GM18499 (cell line): ENCODE measurements around the gene TAAR2.
A peak's percentile ranks its signal among the peaks of the same experiment; 100 is the strongest.
"Not testable (repeated sequence)": the region's sequence is repeated elsewhere in the genome, so short reads cannot be mapped to it uniquely, and the experiment has no call there.

Source experiments
- ATAC-seq: cut with Tn5 transposase; IDR thresholded peaks from one replicate; pipeline ENCODE4 v1.9.1; 2021; ENCODE audit warnings: moderate number of reproducible peaks; ENCODE audit not compliant: insufficient read depth, unreplicated experiment

Gene TAAR2, protein sequence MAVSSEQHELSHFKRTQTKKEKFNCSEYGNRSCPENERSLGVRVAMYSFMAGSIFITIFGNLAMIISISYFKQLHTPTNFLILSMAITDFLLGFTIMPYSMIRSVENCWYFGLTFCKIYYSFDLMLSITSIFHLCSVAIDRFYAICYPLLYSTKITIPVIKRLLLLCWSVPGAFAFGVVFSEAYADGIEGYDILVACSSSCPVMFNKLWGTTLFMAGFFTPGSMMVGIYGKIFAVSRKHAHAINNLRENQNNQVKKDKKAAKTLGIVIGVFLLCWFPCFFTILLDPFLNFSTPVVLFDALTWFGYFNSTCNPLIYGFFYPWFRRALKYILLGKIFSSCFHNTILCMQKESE

DNA sequence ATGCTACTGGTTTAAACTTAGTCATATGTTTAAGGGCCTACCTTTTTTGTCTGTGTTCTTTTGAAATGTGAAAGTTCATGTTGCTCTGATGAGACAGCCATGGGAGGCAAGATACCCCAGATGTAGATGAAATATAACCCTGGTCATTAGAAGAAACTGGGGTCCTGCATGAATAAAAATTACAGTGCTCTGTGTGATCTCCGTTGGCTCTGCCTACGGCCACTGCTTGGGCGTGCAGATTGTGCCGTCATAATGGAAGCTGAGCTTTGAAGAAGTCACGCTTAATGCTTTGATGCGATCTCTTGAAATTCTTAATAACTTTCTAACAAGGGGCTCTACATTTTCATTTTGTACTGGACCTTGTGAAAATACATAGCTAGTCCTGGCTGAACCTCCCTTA is at the start of gene TAAR2:
Gene TAAR2 (minus strand): TSS at position 101 of the 400 bp plus-strand sequence. CDS start 0 bp downstream, at position 101.
- no peak for ATAC-seq

DNA sequence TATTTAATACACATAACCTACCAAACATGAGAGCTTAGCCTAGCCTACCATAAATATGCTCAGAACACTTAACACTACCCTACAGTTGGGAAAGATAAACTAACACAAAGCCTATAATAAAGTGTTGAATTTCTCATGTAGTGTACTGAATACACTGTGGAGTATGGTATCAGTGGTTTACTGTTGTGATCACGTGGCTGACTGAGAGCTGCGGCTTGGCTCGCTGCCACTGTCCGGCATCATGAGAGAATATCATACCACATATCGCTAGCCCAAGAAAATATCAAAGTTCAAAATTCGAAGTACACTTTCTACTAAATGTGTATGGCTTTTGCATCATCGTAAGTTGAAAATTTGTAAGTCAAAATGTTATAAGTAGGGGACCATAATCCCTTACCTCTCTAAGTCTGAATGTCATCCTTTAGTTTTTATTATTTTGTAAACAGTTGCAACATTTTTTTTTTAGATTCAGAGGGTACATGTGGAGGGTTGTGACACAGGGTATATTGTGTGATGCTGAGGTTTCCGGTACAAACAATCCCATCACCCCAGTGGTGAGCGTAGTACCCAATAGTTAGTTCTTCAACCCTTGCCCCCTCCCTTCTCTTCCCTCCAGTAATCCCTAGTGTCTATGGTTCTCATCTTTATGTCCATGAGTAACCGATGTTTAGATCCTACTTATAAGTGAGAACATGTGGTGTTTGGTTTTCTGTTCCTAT is 49.5 kb upstream of the TAAR2 start:
- no peak for ATAC-seq

DNA sequence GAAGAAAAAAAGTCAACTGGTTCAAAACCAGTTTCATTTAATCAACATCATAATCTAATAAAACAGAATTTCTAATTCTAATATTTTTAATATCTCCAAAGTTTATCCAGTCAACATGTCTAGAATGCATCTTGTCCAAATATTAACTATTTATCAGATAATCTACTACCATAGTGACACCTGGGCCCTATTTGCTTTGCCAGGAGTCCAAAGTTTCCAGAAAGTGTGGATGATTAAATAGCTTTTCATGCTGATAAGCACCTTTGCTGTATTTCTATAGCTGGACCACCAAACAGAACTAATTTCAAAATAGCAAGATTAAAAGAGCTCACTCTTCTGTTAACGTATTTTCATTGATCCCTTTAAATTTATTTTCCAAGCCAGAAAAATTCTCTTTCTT is 47.2 kb upstream of the TAAR2 start:
- no peak for ATAC-seq

DNA sequence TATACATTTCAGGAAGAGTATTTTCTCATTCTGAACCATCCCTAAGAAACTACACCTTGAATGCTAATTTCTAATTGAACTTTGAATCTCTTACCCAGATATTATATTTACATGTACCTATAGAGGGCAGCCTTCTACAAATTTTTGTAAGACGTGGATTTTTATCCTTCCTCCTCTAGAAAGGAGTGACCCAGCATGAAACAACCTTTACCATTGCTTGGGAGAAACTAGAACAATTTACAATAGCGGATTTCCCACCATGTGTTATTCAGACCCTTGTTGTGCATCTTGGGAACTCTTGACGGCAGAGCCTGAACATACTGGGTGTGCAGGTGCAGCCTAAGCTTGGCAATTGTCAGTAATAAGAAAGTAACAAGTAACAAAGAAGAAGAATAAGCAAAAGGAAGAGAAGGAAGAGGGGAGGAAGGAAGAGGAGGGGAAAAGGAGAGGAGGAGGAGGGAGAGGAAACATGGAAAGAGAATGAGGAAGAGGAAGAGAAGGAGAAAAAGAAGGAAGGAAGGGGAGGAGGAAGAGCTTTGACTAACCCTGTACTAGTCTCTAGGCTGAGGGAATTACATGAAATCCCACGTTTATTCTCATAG is 45.7 kb upstream of the TAAR2 start:
- ATAC-seq = no peak

- no peak for ATAC-seq
Measured at GRCh38 chr6:132666118-132666517, 42.0 kb upstream of the TAAR2 start.

- no peak for ATAC-seq
Measured at GRCh38 chr6:132664309-132665034, 40.4 kb upstream of the TAAR2 start.

DNA sequence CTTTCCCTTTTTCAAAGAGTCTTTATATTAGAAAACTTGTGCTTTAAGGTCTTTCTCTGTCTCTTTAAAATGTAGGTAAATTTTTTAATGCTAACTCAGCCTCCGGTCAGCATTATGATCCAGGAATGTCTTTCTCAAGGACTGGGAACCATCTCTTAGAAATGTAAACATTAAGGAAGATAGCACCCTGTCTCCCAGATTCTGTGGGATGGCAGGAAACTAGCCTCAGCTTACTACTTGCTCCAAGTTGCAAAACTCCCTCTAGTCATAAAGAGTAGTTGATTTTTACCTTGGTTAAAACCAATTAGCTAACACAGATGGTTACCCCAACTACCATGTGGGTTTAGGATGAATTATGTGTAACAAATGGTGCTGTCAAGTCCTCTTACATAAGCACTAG is 39.6 kb upstream of the TAAR2 start:
- no peak for ATAC-seq

DNA sequence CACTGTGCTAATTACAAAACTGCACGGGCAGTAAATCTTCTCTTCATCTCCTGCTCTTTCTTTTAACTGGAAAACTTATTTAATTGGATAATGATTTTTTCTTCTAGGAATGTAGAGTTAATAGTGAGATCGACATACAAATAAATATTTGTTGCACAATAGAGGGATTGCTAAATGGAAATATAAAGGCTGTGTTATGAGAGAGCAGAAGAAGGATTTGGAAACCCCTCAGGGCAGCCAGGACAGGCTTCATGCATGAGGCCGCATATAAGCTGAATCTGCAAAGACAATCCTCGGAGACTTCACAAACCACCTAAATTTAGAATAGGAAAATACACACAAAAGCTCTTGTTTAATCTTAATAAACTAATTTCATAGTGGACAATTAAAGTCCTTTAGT is 37.8 kb upstream of the TAAR2 start:
- ATAC-seq = no peak

GRCh38 chr6:132659082-132659481 is 35.0 kb upstream of the TAAR2 start, which contains the start of gene TAAR1:
TSS of gene TAAR1 (minus strand) at chr6:132659182. CDS start at chr6:132646003, 13,179 bp downstream.
- ATAC-seq = no peak

DNA sequence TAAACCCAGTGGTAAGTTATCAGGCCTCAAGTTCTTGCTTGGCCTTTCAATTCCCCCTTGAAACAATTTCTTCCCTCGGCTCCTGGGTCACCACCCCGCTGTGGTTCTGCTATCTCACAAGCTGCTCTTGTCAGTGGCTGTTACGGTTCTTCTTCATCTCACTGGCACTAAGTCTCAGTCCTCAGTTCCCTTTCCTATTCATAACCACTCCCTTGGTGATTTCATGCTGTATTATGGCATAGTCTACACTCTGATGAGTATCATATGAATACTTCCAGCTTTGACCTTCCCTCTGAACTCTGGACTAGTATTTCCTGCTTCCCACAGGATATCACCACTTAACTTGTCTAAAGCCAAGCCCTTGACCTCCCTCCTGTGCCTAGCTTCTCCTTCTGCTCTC is 27.0 kb upstream of the TAAR2 start:
- ATAC-seq = peak; percentile 49

DNA sequence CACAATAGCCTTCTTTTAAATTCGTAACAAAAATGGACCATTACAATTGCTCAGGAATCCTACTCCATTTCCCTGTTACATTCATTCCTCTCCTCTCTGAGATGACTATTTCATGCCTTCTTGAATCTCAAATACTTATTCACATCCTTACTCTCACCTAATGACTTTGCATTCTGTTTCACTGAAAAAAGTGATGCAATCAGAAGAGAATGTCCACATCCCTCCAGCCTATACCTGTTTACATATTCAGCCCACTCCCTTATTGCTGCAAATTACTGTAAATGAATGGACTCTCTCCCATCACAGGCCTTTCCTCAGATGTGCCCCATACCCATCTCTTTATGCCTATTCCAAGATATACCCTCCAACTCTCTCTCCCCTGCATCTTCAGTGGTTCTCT is 26.4 kb upstream of the TAAR2 start:
- ATAC-seq = no peak

- no peak for ATAC-seq
Measured at GRCh38 chr6:132648828-132649227, 24.8 kb upstream of the TAAR2 start.

GRCh38 chr6:132648356-132648755 is 24.3 kb upstream of the TAAR2 start:
- ATAC-seq = no peak

GRCh38 chr6:132643547-132643946 is 19.5 kb upstream of the TAAR2 start:
- no peak for ATAC-seq

DNA sequence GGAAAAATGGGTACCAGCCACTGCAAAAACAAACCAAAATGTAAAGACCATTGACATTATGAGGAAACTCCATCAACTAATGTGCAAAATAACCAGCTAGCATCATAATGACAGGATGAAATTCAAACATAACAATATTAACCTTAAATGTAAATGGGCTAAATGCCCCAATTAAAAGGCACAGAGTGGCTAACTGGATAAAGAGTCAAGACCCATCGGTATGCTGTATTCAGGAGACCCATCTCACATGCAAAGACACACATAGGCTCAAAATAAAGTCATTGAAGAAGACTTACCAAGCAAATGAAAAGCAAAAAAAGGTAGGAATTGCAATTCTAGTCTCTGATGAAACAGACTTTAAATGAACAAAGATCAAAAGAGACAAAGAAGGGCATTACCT is 13.1 kb upstream of the TAAR2 start:
- not testable (repeated sequence) for ATAC-seq

GRCh38 chr6:132635906-132636305 is 11.8 kb upstream of the TAAR2 start:
- not testable (repeated sequence) for ATAC-seq

GRCh38 chr6:132635288-132635687 is 11.2 kb upstream of the TAAR2 start:
- not testable (repeated sequence) for ATAC-seq

- no peak for ATAC-seq
Measured at GRCh38 chr6:132634796-132635195, 10.7 kb upstream of the TAAR2 start.

- no peak for ATAC-seq
Measured at GRCh38 chr6:132633362-132633761, 9.3 kb upstream of the TAAR2 start.

DNA sequence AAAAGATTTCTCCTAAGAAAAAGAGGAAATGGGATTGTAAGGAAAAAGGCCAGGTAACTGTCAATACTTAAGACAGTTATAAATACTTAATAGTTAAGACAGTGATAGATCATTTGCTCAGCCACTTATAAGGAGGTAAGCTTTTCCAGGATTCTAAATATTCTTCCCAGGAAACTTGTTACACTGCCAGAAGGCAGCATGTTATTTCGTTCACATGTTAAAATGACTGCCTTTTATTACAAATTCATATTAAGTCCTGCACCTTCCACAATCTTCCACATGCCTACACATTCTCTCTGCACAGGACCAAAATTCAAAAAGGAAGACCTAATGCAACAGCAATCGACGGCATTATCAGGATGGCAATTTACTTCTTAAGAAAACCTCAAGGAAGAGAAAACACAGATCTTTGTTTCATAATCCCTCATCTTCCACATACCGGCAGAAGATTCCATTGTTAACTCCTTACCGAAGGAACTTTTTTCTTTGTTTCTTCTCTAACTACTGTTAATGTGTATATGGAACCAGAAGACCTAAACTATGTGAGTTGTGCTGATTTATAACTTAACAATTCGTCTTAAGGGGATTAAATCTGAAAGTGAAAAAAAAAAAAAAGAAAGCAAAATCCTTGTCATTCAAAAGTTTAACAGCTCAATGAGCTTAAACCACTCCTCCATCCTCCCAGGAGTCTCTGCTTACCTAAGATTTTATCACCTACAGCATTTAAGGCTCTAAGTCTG is 799 bp downstream of the TAAR2 start:
- no peak for ATAC-seq
